GM23248 (cell line): ENCODE measurements around the gene ENTHD1. TPM values are rescaled to one million over a fixed set of nuclear protein-coding genes. Genes with fewer than 3 reads are reported as not detected.

Source experiments
- DNase-seq: peaks from one replicate; pipeline ENCODE4 v3.0.0-alpha.2; 2015
- H2AFZ ChIP-seq: fragments of 200-600 bp; sonication (generic); 2 replicates; pipeline ENCODE4 v1.6.1; 2016; ENCODE audit warnings: antibody characterized with exemption
- H3F3A ChIP-seq: fragments of 200-600 bp; sonication (generic); 2 replicates; pipeline ENCODE4 v1.6.1; 2016; ENCODE audit warnings: mild to moderate bottlenecking, antibody characterized with exemption, mixed run types; ENCODE audit not compliant: insufficient read depth
- H3K27ac ChIP-seq: fragments of 200-600 bp; sonication (generic); 2 replicates; pipeline ENCODE4 v1.5.1; 2016; ENCODE audit warnings: mild to moderate bottlenecking
- H3K27me3 ChIP-seq: fragments of 200-600 bp; sonication (generic); replicated peaks from 2 replicates; pipeline ENCODE4 v1.6.1; 2016; ENCODE audit warnings: mild to moderate bottlenecking; ENCODE audit not compliant: insufficient read depth
- H3K36me3 ChIP-seq: fragments of 200-600 bp; sonication (generic); 2 replicates; pipeline ENCODE4 v1.6.1; 2016; ENCODE audit warnings: low read depth, mild to moderate bottlenecking
- H3K4me1 ChIP-seq: fragments of 200-600 bp; sonication (generic); 2 replicates; pipeline ENCODE4 v1.6.1; 2016; ENCODE audit warnings: mild to moderate bottlenecking; ENCODE audit not compliant: insufficient read depth
- H3K4me2 ChIP-seq: fragments of 200-600 bp; sonication (generic); one replicate; pipeline ENCODE4 v1.6.1; 2016; ENCODE audit warnings: mild to moderate bottlenecking; ENCODE audit not compliant: unreplicated experiment
- H3K4me3 ChIP-seq: fragments of 200-600 bp; sonication (generic); 2 replicates; pipeline ENCODE4 v1.5.1; 2016; ENCODE audit warnings: mild to moderate bottlenecking
- H3K79me2 ChIP-seq: fragments of 200-600 bp; sonication (generic); 2 replicates; pipeline ENCODE4 v1.6.1; 2016; ENCODE audit warnings: mild to moderate bottlenecking; ENCODE audit not compliant: insufficient read depth
- H3K9ac ChIP-seq: fragments of 200-600 bp; sonication (generic); 2 replicates; pipeline ENCODE4 v1.6.1; 2016; ENCODE audit warnings: mild to moderate bottlenecking
- H3K9me2 ChIP-seq: fragments of 200-600 bp; sonication (generic); 2 replicates; pipeline ENCODE4 v1.6.1; 2016; ENCODE audit warnings: mixed run types, mild to moderate bottlenecking, moderate library complexity; ENCODE audit not compliant: insufficient read depth
- H3K9me3 ChIP-seq: fragments of 200-600 bp; sonication (generic); one replicate; pipeline ENCODE4 v1.6.1; 2017; ENCODE audit warnings: low read depth
- H4K20me1 ChIP-seq: fragments of 200-600 bp; sonication (generic); 2 replicates; pipeline ENCODE4 v1.6.0; 2016; ENCODE audit not compliant: insufficient read depth
- EZH2 ChIP-seq: fragments of 200-600 bp; sonication (generic); IDR thresholded peaks from 2 replicates; pipeline ENCODE4 v1.6.1; 2018; ENCODE audit warnings: antibody characterized with exemption, mild to moderate bottlenecking; ENCODE audit not compliant: insufficient read depth, poor library complexity, severe bottlenecking
- EZH2phosphoT487 ChIP-seq: fragments of 200-600 bp; sonication (generic); IDR thresholded peaks from 2 replicates; pipeline ENCODE4 v1.6.1; 2018; ENCODE audit warnings: antibody characterized with exemption, moderate library complexity, mild to moderate bottlenecking, low read depth; ENCODE audit not compliant: insufficient read depth
- WGBS, 2 experiments: methylation state at CpG; one replicate each; pipeline ENCODE4 v1.1.6; 2015 to 2017; ENCODE audit warnings: low lambda C conversion rate in 2 of 2, low coverage in 1 of 2; ENCODE audit errors: missing lambda C conversion rate in 2 of 2; 5-methylcytosine and 5-hydroxymethylcytosine counted together
- in situ Hi-C: fragments of 300-500 bp; cut with MboI; formaldehyde crosslinking; loops from 2 replicates; pipeline ENCODE4 v1.15.0; 2020
- polyA plus RNA-seq: library from polyadenylated mRNA; unstranded; fragments of >200 nt; fragmentation: Nextera tagmentation; extraction: Ambion mirVana; gene quantifications from 2 replicates; pipeline ENCODE4 v1.2.1, GENCODE V29; 2016
- total RNA-seq: library from RNA; depleted of rRNA; stranded (reverse); fragments of >200 nt; shearing (Covaris generic); gene quantifications from 2 replicates; pipeline ENCODE4 v1.2.3, GENCODE V29; 2014

Gene ENTHD1
- total and polyA plus RNA-seq, 2 experiments from 2014 or later: not detected

GRCh38 chr22:39729141-39729934 is 164.2 kb downstream of the ENTHD1 start:
- Histone ChIP-seq H4K20me1 (no peaks in the 10 kb centered on the region), H3K4me1 (no peaks in the 10 kb centered on the region), H3K27me3 (peaks cover 17% of the 10 kb centered on the region; the same call in 1 of the 2 replicates), H3K79me2 (no peaks in the 10 kb centered on the region), H3K36me3 (no peaks in the 10 kb centered on the region), H3K9me2 (no peaks in the 10 kb centered on the region), H3K9me3 (no peaks in the 10 kb centered on the region), H3K9ac (no peak overlapping the region), H3F3A (no peaks in the 10 kb centered on the region), H3K4me2 (no peak overlapping the region), H3K4me3 (no peak overlapping the region), H3K27ac (no peak overlapping the region), H2AFZ (no peak overlapping the region)
- in situ Hi-C loops: no loop called here
- no peak for DNase-seq
- TF ChIP-seq EZH2: no peak
- no peak for TF ChIP-seq EZH2phosphoT487
- 45 to 46% methylated on average over 13 of the region's 13 CpGs for WGBS, 2 experiments

DNA sequence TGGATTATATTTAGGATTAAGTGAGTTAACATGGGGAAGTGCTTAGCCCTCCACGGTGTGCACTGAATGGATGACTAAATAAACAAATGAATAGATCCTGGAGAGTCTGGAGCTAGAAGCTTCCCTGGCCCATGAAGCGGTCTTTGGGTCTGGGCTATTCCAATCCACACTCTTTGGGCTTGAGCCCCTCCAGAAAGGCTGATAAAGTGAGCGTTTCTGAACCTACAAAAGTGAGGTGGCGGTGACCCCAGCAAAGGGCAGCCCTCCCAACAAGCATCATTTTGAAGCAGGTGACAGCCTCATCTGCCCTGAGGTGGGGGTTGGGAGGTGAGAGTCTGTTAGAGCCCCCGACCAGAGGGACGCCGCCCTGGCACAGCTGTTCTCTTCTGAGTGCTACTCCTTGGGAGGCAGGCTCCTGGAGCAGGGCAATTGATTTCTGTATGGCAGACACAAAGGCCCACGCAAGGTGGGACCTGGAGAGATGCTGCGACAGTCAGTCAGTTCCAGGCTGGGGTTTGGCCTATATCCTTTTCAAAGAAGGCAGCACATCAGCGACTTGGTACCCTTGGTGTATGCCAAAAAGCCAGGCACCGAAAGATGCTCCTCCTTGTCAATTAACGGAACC is 165.2 kb downstream of the ENTHD1 start:
- Histone ChIP-seq H3K9me3 (no peaks in the 10 kb centered on the region), H3K27ac (no peak overlapping the region), H3K4me3 (no peak overlapping the region), H3K9ac (no peak overlapping the region), H2AFZ (no peak overlapping the region), H4K20me1 (no peaks in the 10 kb centered on the region), H3K36me3 (no peaks in the 10 kb centered on the region), H3K27me3 (peaks cover 17% of the 10 kb centered on the region; the same call in 1 of the 2 replicates), H3K79me2 (no peaks in the 10 kb centered on the region), H3F3A (no peaks in the 10 kb centered on the region), H3K4me1 (no peaks in the 10 kb centered on the region), H3K9me2 (no peaks in the 10 kb centered on the region), H3K4me2 (no peak overlapping the region)
- no peak for DNase-seq
- no peak for TF ChIP-seq EZH2
- TF ChIP-seq EZH2phosphoT487: no peak
- 48 to 51% methylated on average over 12 of the region's 12 CpGs for WGBS, 2 experiments
- in situ Hi-C loops: no loop called here

GRCh38 chr22:39727541-39727940 is 166.0 kb downstream of the ENTHD1 start:
- WGBS, 2 experiments: 43 to 51% methylated on average over 15 of the region's 15 CpGs

GRCh38 chr22:39725351-39726035 is 168.1 kb downstream of the ENTHD1 start:
- no peaks in the 10 kb centered on the region for H3K79me2 ChIP-seq
- H3K4me1 ChIP-seq: no peaks in the 10 kb centered on the region
- H3K27ac ChIP-seq: no peak overlapping the region
- H3K9me3 ChIP-seq: no peaks in the 10 kb centered on the region
- H3K9me2 ChIP-seq: no peaks in the 10 kb centered on the region
- TF ChIP-seq EZH2: no peak
- no peak for TF ChIP-seq EZH2phosphoT487
- H3K4me3 ChIP-seq: no peak overlapping the region
- WGBS, 2 experiments: 52 to 56% methylated on average over 9 of the region's 9 CpGs
- no peak for DNase-seq
- in situ Hi-C loops: no loop called here
- peaks cover 27% of the 10 kb centered on the region; the same call in 1 of the 2 replicates for H3K27me3 ChIP-seq
- no peak overlapping the region for H3K9ac ChIP-seq
- H4K20me1 ChIP-seq: no peaks in the 10 kb centered on the region
- H2AFZ ChIP-seq: no peak overlapping the region
- no peak overlapping the region for H3K4me2 ChIP-seq
- H3F3A ChIP-seq: no peaks in the 10 kb centered on the region
- H3K36me3 ChIP-seq: no peaks in the 10 kb centered on the region

More at GRCh38 chr22:39727541-39727940, 166.0 kb downstream of the ENTHD1 start:
- Histone ChIP-seq H3K9me2 (no peaks in the 10 kb centered on the region), H3K79me2 (no peaks in the 10 kb centered on the region), H3K36me3 (no peaks in the 10 kb centered on the region), H3K9me3 (no peaks in the 10 kb centered on the region), H3K9ac (no peak overlapping the region), H3K27me3 (peaks cover 17% of the 10 kb centered on the region; the same call in 1 of the 2 replicates), H3K4me1 (no peaks in the 10 kb centered on the region), H3K4me2 (no peak overlapping the region), H3K27ac (no peak overlapping the region), H3F3A (no peaks in the 10 kb centered on the region), H3K4me3 (no peak overlapping the region), H2AFZ (no peak overlapping the region), H4K20me1 (no peaks in the 10 kb centered on the region)
- no peak for DNase-seq
- in situ Hi-C loops: no loop called here
- TF ChIP-seq EZH2: no peak
- TF ChIP-seq EZH2phosphoT487: no peak
